Keratinocyte (primary cell): ENCODE measurements around the gene MYB.

Experiments
- CTCF ChIP-seq, 3 experiments: IDR thresholded peaks in 1 of 3; conservative IDR thresholded peaks in 1 of 3; optimal IDR thresholded peaks in 1 of 3; 2 replicates in 2 of 3; 3 replicates in 1 of 3; pipeline versions ENCODE3 to v1.5.1; 2011; ENCODE audit warnings: low read length in 3 of 3, mild to moderate bottlenecking in 3 of 3, moderate library complexity in 2 of 3, control low read depth in 1 of 3, inconsistent platforms in 1 of 3; ENCODE audit not compliant: insufficient read depth in 2 of 3; ENCODE audit errors: extremely low read depth in 1 of 3
- EZH2 ChIP-seq: IDR thresholded peaks from one replicate; pipeline ENCODE4 v1.6.1; 2012; ENCODE audit warnings: inconsistent platforms, mild to moderate bottlenecking, low read length, moderate library complexity

DNA sequence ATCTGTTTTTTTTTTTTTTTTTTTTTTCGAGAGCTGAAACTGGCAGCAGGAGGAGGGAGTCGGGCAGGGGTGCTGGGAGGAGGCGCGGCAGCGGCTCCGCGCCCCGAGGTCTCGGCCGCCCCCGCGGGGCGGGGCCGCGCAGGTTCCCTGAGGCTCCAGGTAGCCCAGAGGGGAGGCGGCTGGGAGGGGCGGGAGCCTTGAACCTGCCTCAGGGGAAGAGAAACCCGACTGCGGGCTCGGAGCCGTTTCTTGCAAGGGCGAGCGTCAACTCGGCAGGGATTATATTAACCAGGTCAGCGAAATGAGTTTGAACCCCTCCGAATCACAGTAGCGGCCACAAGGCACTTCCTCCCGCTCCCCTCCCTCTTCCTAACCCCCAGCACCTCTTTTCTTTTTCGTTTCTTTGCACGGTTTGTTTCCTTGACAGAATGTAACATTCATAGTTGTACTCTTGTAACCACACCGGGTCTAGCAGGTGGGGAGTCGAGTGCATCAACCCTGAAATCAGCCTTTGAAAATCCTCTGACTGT is 2.0 kb downstream of the MYB start:
- TF ChIP-seq CTCF (optimal IDR thresholded peaks at IDR 0.05 in 1 of 3, IDR thresholded peaks at IDR 0.05 in 1 of 3, conservative IDR thresholded peaks at IDR 0.05 in 1 of 3; ENCODE audit: extremely low read depth in 1 of 3, insufficient read depth in 2 of 3, low read length in 3 of 3) (no peak), EZH2 (no peak)
